ENCODE results near the gene PIK3AP1. TPM values are rescaled to one million over a fixed set of nuclear protein-coding genes. Genes with fewer than 3 reads are reported as not detected.

The PIK3AP1 gene
- total and polyA plus RNA-seq, 10 of the 15 experiments (the other 5 are each of a cell fraction or from before 2014, with no cell fraction given) = 26.2 to 306 (median 119) TPM

DNA sequence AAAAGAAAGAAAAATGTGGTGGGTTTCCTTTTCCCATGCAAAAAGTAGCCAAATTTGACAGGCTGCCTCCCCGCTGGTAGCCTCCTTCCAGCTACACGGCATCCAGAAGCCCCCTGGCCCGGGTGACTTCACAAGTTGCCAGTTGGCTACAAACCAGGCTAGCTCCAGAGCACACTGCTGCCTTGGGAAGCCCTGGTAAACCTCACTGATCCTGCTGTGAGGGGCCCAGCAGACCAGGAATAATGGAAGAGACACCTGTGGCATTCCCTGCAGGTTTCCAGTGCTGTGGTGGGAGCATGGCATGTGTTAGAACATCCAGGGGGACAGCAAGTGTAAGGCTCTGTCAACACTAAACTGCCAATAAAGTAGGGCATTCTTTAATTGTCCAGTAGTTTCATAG is 77.8 kb downstream of the PIK3AP1 start:
- Histone ChIP-seq H3K27ac (ENCODE audit: control insufficient read depth, insufficient read depth) (no peak overlapping the region), H2AFZ (ENCODE audit: control insufficient read depth, low read depth, low read length) (no peak overlapping the region), H3K27me3 (replicated peaks in 1 of 2; ENCODE audit: control insufficient read depth in 2 of 2, insufficient read depth in 2 of 2, low read length in 1 of 2) (no peaks in the 10 kb centered on the region), H4K20me1 (ENCODE audit: control insufficient read depth, insufficient read depth) (no peaks in the 10 kb centered on the region), H3K9ac (ENCODE audit: control insufficient read depth, insufficient read depth, low read length) (no peak overlapping the region), H3K4me2 (ENCODE audit: control insufficient read depth, insufficient read depth) (no peak overlapping the region), H3K4me3 (no peak overlapping the region), H3K36me3 (ENCODE audit: control insufficient read depth in 2 of 2, insufficient read depth in 2 of 2, low read length in 1 of 2) (peaks cover 23 to 43% of the 10 kb centered on the region in 2 experiments), H3K79me2 (ENCODE audit: control insufficient read depth, insufficient read depth, low read length) (no peaks in the 10 kb centered on the region; the same call in 1 of the 2 replicates), H3K9me3 (replicated peaks; ENCODE audit: control insufficient read depth, insufficient read depth, low read length) (no peaks in the 10 kb centered on the region), H3K4me1 (ENCODE audit: control insufficient read depth, insufficient read depth, low read length) (peaks cover 30% of the 10 kb centered on the region)
- in situ Hi-C loops (cut with MboI) = loop anchor here (10.0 kb wide), 1 partner anchor 72 kb away; no protein-coding TSS in a partner anchor
- intact Hi-C loops (cut with micrococcal nuclease; ENCODE audit: unreplicated experiment) = loop anchor here (10.0 kb wide), 1 partner anchor 382 kb away; no protein-coding TSS in a partner anchor
- SMC1A ChIA-PET (ENCODE audit: uncharacterized antibody, unreplicated experiment) = interaction anchor here (1.3 to 7.2 kb wide), 13 partner anchors 9 to 383 kb away, joined by 3 to 95 read pairs (median 7); no protein-coding TSS in a partner anchor
- DNase-seq (ENCODE audit: low read depth, low spot score) (no peak), ATAC-seq (no peak), FAIRE-seq (no peak)
- 49% methylated on average over 3 of the region's 3 CpGs for WGBS (ENCODE audit: insufficient coverage, insufficient replicate concordance, low lambda C conversion rate, missing lambda C conversion rate)
- POLR2A ChIA-PET = interaction anchor here (0.6 to 1.3 kb wide), 2 partner anchors 56 to 86 kb away, joined by 4 to 5 read pairs; no protein-coding TSS in a partner anchor
- RAD21 ChIA-PET (ENCODE audit: unreplicated experiment) = interaction anchor here (0.7 to 7.1 kb wide), 13 partner anchors 8 to 178 kb away, joined by 3 to 60 read pairs (median 8); partner anchors contain the start of gene PIK3AP1
- peak; percentile 15 for TF ChIP-seq E2F8 (IDR thresholded peaks at IDR 0.05; ENCODE audit: low read depth, partially characterized antibody)
- TF ChIP-seq YY1 (IDR thresholded peaks at IDR 0.05; ENCODE audit: low read depth, low read length) = no peak
- CTCF ChIA-PET = interaction anchor here (0.7 to 7.3 kb wide), 23 partner anchors 8 to 318 kb away, joined by 3 to 98 read pairs (median 5); partner anchors contain the start of gene PIK3AP1
- BruUV-seq (replicated peaks) = no TSS peak

Data from GM12878 (cell line).